GM10266 (cell line): ENCODE results near the gene SIKE1.

ENCODE experiments used
- DNase-seq: peaks from one replicate; pipeline ENCODE4 v3.0.0; 2012; ENCODE audit errors: extremely low spot score
- TF ChIP-seq, protein P1 (sequence below): IDR thresholded peaks from 2 replicates; pipeline ENCODE4 v1.5.1; 2012; ENCODE audit warnings: mild to moderate bottlenecking, low read depth; ENCODE audit not compliant: control insufficient read depth, insufficient read depth; ENCODE audit errors: missing control alignments

The SIKE1 gene

DNA sequence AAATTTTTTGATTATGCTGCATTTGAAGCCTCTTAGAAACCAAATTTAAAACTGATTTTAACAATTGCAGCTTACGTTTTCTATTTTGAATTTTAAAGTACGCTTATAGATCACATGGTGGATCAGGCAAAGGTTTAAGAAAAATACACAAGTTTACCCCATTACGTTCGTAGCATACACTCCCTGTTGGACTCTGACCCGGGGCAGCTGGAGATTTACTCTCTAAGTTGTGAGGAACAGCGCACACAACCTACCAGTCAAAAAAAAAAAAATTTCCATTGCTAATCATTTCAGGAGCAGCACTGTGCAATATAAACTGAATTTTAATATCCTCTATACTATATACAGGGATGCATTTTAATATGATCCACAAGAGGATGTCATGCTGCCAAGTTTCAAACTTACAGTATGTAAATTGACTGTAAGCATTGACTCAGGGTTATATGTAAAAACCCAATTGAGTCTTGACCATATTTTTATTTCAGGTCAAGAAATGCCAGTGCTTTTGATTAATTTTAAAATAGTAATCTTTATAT is 43.1 kb downstream of the SIKE1 start:
- no peak for DNase-seq
- TF ChIP-seq, protein P1, sequence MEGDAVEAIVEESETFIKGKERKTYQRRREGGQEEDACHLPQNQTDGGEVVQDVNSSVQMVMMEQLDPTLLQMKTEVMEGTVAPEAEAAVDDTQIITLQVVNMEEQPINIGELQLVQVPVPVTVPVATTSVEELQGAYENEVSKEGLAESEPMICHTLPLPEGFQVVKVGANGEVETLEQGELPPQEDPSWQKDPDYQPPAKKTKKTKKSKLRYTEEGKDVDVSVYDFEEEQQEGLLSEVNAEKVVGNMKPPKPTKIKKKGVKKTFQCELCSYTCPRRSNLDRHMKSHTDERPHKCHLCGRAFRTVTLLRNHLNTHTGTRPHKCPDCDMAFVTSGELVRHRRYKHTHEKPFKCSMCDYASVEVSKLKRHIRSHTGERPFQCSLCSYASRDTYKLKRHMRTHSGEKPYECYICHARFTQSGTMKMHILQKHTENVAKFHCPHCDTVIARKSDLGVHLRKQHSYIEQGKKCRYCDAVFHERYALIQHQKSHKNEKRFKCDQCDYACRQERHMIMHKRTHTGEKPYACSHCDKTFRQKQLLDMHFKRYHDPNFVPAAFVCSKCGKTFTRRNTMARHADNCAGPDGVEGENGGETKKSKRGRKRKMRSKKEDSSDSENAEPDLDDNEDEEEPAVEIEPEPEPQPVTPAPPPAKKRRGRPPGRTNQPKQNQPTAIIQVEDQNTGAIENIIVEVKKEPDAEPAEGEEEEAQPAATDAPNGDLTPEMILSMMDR = no peak

DNA sequence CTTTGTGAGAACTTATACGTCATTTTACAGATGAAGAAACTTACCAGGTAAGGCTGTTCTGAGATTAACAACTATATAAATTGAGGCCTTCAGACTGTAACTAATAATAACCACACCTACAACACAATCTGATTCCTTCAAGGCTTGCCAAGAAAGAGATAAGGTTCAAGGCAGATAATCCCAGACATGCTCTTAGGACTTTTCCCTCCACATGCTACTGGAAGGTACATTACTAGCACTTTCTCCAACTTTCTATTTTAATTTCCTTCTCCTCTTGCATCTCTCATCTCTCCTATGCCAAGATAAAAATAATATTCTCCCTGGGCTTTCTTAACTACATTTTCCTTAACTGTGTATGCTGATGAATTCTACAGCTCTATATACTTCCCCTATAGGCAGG is 45.0 kb downstream of the SIKE1 start:
- no peak for DNase-seq
- TF ChIP-seq, protein P1 = no peak

DNA sequence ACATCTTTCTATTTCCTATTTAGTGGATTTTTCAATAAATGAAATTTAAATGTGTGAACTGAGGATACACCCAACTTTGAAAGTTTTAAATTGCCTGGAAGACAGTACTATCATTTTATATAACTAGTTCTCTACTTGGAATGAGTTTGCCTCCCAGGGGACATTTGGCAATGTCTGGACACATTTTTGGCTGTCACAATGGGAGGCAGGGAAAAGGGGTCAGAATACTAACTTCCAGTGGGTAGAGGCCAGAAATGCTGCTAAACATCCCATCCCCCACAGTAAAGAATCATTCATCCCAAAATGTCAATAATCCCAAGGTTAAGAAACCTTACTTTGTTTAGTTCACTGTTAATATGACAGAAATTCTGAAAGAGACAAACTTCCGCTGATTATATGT is 50.7 kb downstream of the SIKE1 start:
- no peak for DNase-seq
- TF ChIP-seq, protein P1 = no peak

DNA sequence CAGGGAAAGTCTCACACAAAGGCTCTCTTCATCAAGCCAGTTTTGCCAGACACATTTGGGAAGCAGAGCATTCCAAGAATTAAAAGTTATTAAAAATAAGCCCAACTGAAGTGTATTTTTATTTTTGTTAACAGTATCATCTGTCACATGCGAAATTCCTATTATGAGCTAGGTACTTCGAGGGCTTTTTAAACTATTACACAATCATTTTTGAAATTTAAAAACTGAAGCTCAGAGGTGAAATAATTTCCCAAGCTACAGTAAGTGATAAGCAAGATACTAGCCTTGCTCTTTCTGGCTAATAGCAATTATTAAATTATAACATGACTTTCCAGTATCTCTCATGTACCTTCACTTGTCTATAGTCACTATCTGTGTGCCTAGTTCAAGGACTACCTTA is 51.9 kb downstream of the SIKE1 start:
- TF ChIP-seq, protein P1 = no peak
- DNase-seq = no peak

DNA sequence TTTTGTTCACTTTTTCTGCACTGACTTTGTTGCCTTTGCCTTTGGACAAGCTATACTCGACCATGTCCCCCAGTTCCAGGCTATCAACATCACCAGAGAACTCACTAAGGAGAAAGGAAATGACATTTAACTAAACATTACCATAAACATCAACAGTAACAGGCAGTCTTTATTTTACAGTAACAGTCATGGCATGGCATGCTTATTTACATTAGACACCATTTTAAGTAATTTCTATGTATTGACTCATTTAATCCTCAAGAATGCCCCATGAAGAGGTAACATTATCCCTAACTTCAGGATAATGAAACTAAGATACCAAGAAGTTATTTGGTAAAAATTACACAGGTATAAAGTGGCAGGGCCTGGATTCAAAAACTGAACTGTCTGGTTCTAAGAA is 55.3 kb downstream of the SIKE1 start:
- TF ChIP-seq, protein P1 = no peak
- DNase-seq = no peak

DNA sequence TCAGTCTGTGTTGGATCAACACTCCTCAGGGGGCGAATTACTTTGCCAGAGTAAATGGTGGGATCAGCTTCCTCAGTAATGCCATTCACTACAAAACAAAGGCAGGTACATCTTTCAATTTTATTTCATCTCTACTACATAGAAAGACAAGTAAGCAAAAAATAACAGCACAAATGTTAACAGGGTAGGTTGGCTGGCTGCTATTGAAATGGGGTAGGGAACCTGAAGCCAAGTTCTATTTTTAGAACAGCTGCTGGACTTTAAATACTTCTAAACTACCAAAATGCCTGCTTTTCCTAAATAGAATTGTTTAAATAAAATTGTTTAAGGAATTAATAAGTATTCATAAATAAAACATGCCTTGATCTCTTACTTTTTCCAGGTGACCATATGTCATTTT is 56.6 kb downstream of the SIKE1 start:
- TF ChIP-seq, protein P1 = no peak
- no peak for DNase-seq

DNA sequence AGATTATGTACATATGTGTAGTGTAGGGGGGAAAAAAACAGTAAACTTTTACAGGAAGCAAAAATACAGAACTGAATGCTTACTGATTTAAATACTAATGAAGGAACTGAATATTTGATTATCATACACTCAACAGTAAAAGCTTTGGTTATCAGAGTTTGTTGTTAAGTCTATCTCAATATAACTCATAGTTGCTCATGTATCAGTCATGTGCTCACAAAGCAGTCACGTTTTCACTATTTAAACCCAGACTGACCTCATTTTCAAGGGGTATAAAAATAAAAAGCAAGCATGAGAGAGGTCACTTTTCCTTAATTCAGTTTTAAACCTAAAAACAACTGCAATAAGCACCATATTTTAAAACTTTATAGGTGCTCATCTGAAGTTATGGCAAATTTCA is 57.0 kb downstream of the SIKE1 start:
- TF ChIP-seq, protein P1 = no peak
- no peak for DNase-seq
